Tibial artery (tissue), 4 donors: ENCODE results near the gene ACTL6B.

Source experiments
- DNase-seq, 2 donors: peaks; one replicate each; pipeline ENCODE4 v3.0.0-alpha.2; 2019
- H3K27ac ChIP-seq, 2 donors: fragments of 200-600 bp; sonication (generic) in 1 of 2; 1 replicate in 1 of 2; 2 replicates in 1 of 2; pipeline ENCODE4 v1.5.1; 2018 to 2019; ENCODE audit warnings: mild to moderate bottlenecking in 1 of 2
- H3K27me3 ChIP-seq, 2 donors: fragments of 200-600 bp; sonication (generic) in 1 of 2; one replicate each; pipeline versions ENCODE4 v1.5.1 to v1.6.0; 2016 to 2019
- H3K36me3 ChIP-seq, 3 donors: fragments of 200-600 bp; sonication (generic) in 2 of 3; one replicate each; pipeline ENCODE4 v1.5.1; 2016 to 2019; ENCODE audit warnings: mild to moderate bottlenecking in 2 of 3
- H3K4me1 ChIP-seq, 4 donors: fragments of 200-600 bp; sonication (generic) in 2 of 4; 1 replicate in 3 of 4; 2 replicates in 1 of 4; pipeline ENCODE4 v1.5.1; 2016 to 2019
- H3K4me3 ChIP-seq, 2 donors: fragments of 200-600 bp; sonication (generic) in 1 of 2; 1 replicate in 1 of 2; 2 replicates in 1 of 2; pipeline ENCODE4 v1.5.1; 2018 to 2019; ENCODE audit warnings: mild to moderate bottlenecking in 2 of 2
- H3K9me3 ChIP-seq, 3 donors: fragments of 200-600 bp; sonication (generic) in 1 of 3; one replicate each; pipeline ENCODE4 v1.5.1; 2016 to 2019
- intact Hi-C: fragments of 100-400 bp; cut with DNase I; formaldehyde crosslinking; loops from one replicate; pipeline ENCODE4 v1.15.0; 2023; ENCODE audit warnings: low total_unique reads
- TF ChIP-seq, protein P1 (sequence below), 2 experiments: fragments of 200-600 bp in 1 of 2; fragments of 450-650 bp in 1 of 2; IDR thresholded peaks; one replicate each; pipeline ENCODE4 v1.5.1; 2017 to 2019; ENCODE audit warnings: antibody characterized with exemption in 2 of 2, mild to moderate bottlenecking in 1 of 2, moderate library complexity in 1 of 2

The ACTL6B gene

DNA sequence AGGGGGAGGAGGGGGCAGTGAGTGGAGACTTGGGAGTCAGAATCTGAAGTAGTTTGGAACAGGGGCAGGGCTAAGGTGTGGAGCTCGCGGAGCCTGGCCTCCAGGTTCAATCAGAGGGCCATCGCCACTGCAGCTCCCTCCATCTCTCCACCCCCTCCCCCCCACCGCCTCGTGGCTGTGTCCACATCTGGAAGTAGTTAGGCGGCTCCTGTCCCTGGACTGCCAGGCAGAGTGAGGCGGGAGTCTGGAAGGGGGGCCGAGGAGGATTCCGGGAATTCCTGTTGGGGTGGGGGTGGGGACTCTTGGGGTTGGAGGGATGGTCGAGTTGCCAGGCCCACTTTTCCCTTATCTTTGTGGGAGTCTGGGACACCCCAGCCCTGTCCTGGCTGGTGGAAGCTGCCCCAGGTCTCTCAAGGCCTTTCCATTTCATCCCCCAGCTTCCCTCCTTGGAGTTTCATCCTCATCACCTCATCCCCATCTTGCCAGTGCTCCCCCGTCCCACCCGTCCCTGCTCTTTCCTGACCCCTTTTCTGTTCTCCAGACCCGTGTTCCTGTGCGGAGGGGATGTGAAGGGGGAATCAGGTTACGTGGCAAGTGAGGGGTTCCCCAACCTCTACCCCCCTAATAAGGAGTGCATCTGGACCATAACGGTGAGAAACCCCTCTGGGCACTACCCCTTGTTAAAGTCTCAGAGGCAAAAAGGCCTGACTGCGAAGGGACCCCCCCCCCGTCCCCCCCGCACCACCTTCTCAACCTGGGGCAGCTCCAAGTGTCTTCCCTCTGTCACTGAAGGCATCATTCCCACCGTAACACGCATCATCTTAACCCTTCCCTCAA lies 53.1 kb downstream of the ACTL6B start:
- peak overlapping the region; percentile 65 to 80 for H3K4me3 ChIP-seq
- DNase-seq: peak; percentile 88 to 92
- TF ChIP-seq, protein P1, sequence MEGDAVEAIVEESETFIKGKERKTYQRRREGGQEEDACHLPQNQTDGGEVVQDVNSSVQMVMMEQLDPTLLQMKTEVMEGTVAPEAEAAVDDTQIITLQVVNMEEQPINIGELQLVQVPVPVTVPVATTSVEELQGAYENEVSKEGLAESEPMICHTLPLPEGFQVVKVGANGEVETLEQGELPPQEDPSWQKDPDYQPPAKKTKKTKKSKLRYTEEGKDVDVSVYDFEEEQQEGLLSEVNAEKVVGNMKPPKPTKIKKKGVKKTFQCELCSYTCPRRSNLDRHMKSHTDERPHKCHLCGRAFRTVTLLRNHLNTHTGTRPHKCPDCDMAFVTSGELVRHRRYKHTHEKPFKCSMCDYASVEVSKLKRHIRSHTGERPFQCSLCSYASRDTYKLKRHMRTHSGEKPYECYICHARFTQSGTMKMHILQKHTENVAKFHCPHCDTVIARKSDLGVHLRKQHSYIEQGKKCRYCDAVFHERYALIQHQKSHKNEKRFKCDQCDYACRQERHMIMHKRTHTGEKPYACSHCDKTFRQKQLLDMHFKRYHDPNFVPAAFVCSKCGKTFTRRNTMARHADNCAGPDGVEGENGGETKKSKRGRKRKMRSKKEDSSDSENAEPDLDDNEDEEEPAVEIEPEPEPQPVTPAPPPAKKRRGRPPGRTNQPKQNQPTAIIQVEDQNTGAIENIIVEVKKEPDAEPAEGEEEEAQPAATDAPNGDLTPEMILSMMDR (IDR thresholded peaks at IDR 0.05): no peak
- H3K9me3 ChIP-seq: no peaks in the 10 kb centered on the region
- peaks cover 0 to 36% (median 25%) of the 10 kb centered on the region in 4 donors for H3K4me1 ChIP-seq
- peaks cover 0 to 6% (median 0%) of the 10 kb centered on the region in 3 donors for H3K36me3 ChIP-seq
- intact Hi-C loops: no loop called here
- H3K27ac ChIP-seq: peak overlapping the region; percentile 77 to 91
- no peaks in the 10 kb centered on the region for H3K27me3 ChIP-seq

DNA sequence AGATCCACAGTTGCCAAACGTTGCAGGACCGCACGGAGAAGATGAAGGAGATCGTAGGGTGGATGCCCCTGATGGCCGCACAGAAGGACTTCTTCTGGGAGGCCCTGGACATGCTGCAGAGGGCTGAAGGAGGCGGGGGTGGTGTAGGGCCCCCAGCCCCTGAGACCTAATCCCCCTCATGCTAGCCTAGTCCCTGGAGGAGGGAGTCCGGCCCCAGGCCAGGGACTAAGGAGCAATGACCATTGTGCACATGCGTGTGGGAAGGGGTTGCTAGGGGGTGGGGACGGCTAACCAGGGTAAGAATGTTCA lies 55.6 kb downstream of the ACTL6B start:
- intact Hi-C loops: no loop called here
- TF ChIP-seq, protein P1 (IDR thresholded peaks at IDR 0.05): no peak

DNA sequence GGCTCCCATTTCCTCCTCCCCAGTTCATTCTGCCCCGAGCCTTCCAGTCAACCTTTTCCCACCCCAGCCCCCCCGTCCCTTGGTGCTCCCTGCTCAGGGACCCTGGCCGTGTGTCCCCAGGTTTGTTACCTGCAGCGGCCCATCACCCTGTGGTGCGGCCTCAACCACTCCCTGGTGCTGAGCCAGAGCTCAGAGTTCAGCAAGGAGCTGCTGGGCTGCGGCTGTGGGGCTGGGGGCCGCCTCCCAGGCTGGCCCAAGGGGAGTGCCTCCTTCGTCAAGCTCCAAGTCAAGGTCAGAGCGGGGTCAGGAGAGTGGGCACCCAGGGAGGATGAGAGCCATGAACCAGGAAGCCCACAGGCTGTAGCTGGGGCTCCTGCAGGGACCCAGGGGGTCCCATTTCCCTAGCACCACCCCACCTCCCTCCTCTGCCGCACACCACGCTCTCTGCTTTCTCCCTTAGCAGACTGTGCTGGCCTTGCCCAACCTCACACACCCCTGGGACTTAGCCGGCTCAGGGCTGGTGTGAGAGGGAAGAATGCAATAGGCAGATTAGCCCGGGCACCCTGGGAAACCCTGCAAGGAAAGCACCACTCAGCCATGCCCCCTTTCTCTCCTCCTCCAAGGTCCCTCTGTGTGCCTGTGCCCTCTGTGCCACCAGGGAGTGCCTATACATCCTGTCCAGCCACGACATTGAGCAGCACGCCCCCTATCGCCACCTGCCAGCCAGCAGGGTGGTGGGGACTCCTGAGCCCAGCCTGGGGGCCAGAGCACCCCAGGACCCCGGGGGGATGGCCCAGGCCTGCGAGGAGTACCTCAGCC lies 56.1 kb downstream of the ACTL6B start:
- no peak overlapping the region for H3K27ac ChIP-seq
- H3K9me3 ChIP-seq: no peaks in the 10 kb centered on the region
- H3K4me1 ChIP-seq: peaks cover 0 to 32% (median 25%) of the 10 kb centered on the region in 4 donors
- TF ChIP-seq, protein P1 (IDR thresholded peaks at IDR 0.05): no peak
- H3K36me3 ChIP-seq: no peaks in the 10 kb centered on the region
- no peaks in the 10 kb centered on the region for H3K27me3 ChIP-seq
- DNase-seq: no peak
- no peak overlapping the region for H3K4me3 ChIP-seq
- intact Hi-C loops: no loop called here

More for the DNA sequence above, 55.6 kb downstream of the ACTL6B start:
- Histone ChIP-seq H3K27ac (no peak overlapping the region), H3K36me3 (no peaks in the 10 kb centered on the region), H3K27me3 (no peaks in the 10 kb centered on the region), H3K4me1 (peaks cover 0 to 36% (median 25%) of the 10 kb centered on the region in 4 donors), H3K4me3 (no peak overlapping the region), H3K9me3 (no peaks in the 10 kb centered on the region)
- DNase-seq: no peak

DNA sequence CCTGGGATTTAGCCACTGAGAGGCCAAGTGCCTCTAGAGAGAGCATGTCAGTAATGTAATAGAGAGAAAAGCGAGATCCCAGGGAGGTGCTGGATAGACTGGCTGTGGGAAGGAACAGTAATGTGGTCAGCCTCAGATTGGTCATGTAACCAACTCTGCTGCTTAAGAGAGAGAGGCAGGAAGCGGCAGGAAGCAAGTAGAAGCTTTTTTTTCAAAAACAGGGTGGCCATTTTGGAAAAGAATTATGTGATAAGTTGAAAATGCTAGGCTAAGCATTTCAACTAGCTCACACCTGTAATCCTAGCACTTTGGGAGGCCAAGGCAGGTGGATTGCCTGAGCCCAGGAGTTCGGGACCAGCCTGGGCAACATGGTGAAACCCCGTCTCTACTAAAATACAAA lies 57.8 kb downstream of the ACTL6B start:
- intact Hi-C loops: no loop called here
- no peaks in the 10 kb centered on the region for H3K27me3 ChIP-seq
- H3K4me3 ChIP-seq: no peak overlapping the region
- H3K4me1 ChIP-seq: peaks cover 0 to 22% (median 18%) of the 10 kb centered on the region in 4 donors
- no peak overlapping the region for H3K27ac ChIP-seq
- no peaks in the 10 kb centered on the region for H3K36me3 ChIP-seq
- no peak for DNase-seq
- no peaks in the 10 kb centered on the region for H3K9me3 ChIP-seq
- TF ChIP-seq, protein P1 (IDR thresholded peaks at IDR 0.05): no peak

DNA sequence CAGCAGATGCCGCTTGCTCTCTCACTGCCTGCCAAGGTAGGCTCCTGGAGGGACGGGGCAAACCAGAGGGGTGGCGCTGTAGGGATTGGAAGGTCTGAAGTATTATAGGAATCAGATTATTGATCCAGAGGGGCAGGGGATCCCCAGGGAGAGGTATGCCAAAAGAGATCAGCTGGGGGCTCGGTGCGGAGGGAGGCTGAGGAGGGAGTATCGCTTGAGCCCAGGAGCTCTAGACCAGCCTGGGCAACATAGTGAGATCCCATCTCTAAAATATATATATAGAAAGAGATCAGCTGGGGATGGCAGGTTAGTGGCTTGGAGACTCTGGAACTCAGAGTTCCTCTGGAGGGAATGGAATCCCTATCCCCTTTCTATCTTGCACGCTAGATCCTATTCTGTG lies 61.1 kb downstream of the ACTL6B start:
- peaks cover 0 to 3% (median 1%) of the 10 kb centered on the region in 4 donors for H3K4me1 ChIP-seq
- DNase-seq: no peak
- peaks cover 0 to 24% of the 10 kb centered on the region in 2 donors for H3K27me3 ChIP-seq
- no peaks in the 10 kb centered on the region for H3K36me3 ChIP-seq
- no peak overlapping the region for H3K4me3 ChIP-seq
- H3K27ac ChIP-seq: no peak overlapping the region
- TF ChIP-seq, protein P1 (IDR thresholded peaks at IDR 0.05): no peak
- intact Hi-C loops: no loop called here
- H3K9me3 ChIP-seq: no peaks in the 10 kb centered on the region
